Fibroblast of the aortic adventitia (primary cell): ENCODE results near the gene UTF1. TPM values are rescaled to one million over a fixed set of nuclear protein-coding genes. Genes with fewer than 3 reads are reported as not detected.

Experiments
- DNase-seq: peaks from one replicate; pipeline ENCODE4 v3.0.0-alpha.2; 2010; ENCODE audit warnings: low read depth
- H3K4me3 ChIP-seq: 2 replicates; pipeline ENCODE4 v1.5.1; 2011; ENCODE audit warnings: low read depth, mild to moderate bottlenecking, control low read depth, low read length, moderate library complexity
- CTCF ChIP-seq: IDR thresholded peaks from 2 replicates; pipeline ENCODE4 v1.5.1; 2011; ENCODE audit warnings: mild to moderate bottlenecking, low read length, control low read depth, inconsistent platforms; ENCODE audit not compliant: insufficient read depth
- total RNA-seq: library from RNA; depleted of rRNA; stranded (reverse); fragments of >200 nt; gene quantifications from 2 replicates; pipeline ENCODE4 v1.2.3, GENCODE V29; 2012; ENCODE audit warnings: low replicate concordance

The UTF1 gene
- total RNA-seq, 1 donor: not detected

DNA sequence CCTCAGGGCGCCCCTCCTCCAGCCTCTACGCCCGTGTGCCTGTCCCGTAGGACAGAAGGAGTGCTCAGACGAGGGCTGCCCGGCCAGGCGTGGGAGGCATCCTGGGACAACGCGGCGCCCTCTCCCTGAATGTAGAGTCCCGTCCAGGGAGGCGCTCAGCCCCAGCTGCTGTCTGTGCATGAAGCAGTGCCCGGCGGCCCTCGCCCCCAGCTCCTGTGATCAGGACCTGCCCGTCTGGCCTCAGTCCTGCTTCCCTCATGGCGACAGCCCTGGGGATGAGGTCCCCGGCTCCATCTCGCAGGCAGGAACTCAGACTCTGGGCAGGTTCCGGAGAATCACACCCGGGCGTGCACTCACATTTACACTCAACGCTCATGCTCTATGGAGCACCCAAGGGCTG lies 24.9 kb upstream of the UTF1 start:
- no peak for DNase-seq
- H3K4me3 ChIP-seq: no peak overlapping the region
- TF ChIP-seq CTCF: no peak

GRCh38 chr10:133206356-133207040 lies 23.5 kb upstream of the UTF1 start:
- DNase-seq: no peak
- TF ChIP-seq CTCF: no peak
- no peak overlapping the region for H3K4me3 ChIP-seq

DNA sequence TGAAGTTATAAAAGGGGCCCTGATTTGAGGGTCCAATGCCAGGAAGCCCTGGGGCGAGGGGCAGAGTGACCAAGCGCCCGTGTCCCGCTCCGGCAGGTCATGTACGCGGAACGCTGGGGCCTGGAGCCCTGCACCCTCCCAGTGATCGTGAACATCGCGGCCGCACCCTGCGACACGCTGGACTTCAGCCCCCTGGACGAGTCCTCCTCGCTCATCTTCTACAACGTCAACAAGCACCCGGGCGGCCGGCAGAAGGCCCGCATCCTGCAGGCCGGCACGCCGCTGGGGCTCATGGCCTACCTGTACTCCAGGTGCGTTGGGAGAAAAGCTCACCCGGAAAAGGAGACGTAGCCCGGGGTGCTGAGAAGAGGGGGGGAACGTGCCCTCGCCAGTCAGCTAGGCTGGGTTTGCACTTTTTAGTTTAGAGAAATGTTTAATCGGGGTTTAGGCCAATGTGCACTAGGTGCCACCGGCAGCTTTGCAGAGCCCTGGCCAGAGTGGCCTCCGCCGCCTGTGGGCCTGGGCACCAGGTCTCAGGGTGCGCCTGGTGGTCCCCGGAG lies 22.9 kb upstream of the UTF1 start:
- H3K4me3 ChIP-seq: no peak overlapping the region
- no peak for DNase-seq
- TF ChIP-seq CTCF: no peak

GRCh38 chr10:133207627-133208026 lies 22.4 kb upstream of the UTF1 start:
- no peak for DNase-seq
- no peak for TF ChIP-seq CTCF
- H3K4me3 ChIP-seq: no peak overlapping the region

DNA sequence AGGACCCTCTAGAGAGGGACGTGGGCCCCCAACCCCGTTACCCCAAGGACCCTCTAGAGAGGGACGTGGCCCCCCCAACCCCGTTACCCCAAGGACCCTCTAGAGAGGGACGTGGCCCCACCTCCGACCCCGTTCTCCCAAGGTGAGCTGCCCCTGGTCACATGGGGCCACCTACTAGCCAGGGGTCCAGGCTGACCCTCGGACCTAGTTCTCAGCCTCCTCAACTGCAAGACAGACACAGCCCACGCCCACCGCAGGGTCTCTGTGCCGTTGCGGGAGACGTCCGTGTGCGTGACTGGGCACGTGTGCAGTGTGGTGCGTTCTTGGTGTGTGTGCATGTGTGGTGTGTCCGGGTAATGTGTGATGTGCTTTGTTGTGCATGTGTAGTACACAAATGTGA lies 21.6 kb upstream of the UTF1 start:
- no peak for TF ChIP-seq CTCF
- no peak for DNase-seq
- no peak overlapping the region for H3K4me3 ChIP-seq

GRCh38 chr10:133209117-133209516 lies 20.9 kb upstream of the UTF1 start:
- no peak for TF ChIP-seq CTCF
- H3K4me3 ChIP-seq: no peak overlapping the region
- no peak for DNase-seq

- no peak for DNase-seq
- H3K4me3 ChIP-seq: no peak overlapping the region
- TF ChIP-seq CTCF: no peak
Observed at GRCh38 chr10:133209641-133210040, 20.4 kb upstream of the UTF1 start.
